ENCODE results near the gene HRH3.

DNA sequence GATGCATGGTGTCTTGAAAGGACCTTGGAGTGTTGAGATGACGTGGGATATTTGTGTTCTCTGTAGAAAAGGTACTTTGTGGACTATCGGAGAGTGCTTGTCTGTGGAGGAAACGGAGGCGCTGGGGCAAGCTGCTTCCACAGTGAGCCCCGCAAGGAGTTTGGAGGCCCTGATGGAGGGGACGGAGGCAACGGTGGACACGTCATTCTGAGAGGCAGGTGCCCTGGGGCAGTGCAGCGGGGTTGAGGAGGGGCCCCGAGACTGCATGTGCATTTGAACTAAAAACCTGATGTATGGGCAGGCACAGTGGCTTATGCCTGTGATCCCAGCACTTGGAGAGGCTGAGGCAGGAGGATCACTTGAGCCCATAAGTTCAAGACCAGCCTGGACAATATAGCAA, 24.3 kb downstream of the HRH3 start:
- no peak for TF ChIP-seq EZH2 (IDR thresholded peaks at IDR 0.05; ENCODE audit: borderline replicate concordance, low read depth, low read length, severe bottlenecking)
- TF ChIP-seq, protein P1, sequence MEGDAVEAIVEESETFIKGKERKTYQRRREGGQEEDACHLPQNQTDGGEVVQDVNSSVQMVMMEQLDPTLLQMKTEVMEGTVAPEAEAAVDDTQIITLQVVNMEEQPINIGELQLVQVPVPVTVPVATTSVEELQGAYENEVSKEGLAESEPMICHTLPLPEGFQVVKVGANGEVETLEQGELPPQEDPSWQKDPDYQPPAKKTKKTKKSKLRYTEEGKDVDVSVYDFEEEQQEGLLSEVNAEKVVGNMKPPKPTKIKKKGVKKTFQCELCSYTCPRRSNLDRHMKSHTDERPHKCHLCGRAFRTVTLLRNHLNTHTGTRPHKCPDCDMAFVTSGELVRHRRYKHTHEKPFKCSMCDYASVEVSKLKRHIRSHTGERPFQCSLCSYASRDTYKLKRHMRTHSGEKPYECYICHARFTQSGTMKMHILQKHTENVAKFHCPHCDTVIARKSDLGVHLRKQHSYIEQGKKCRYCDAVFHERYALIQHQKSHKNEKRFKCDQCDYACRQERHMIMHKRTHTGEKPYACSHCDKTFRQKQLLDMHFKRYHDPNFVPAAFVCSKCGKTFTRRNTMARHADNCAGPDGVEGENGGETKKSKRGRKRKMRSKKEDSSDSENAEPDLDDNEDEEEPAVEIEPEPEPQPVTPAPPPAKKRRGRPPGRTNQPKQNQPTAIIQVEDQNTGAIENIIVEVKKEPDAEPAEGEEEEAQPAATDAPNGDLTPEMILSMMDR (IDR thresholded peaks at IDR 0.05; ENCODE audit: borderline replicate concordance, extremely low read depth, low read length, poor library complexity, severe bottlenecking) = no peak
